LNCAP (cell line): ENCODE results near the gene TARP.

Source experiments
- CTCF ChIP-seq: fragments of 450-650 bp; IDR thresholded peaks from 2 replicates; pipeline ENCODE4 v1.5.1; 2017; ENCODE audit warnings: mild to moderate bottlenecking

TARP gene

DNA sequence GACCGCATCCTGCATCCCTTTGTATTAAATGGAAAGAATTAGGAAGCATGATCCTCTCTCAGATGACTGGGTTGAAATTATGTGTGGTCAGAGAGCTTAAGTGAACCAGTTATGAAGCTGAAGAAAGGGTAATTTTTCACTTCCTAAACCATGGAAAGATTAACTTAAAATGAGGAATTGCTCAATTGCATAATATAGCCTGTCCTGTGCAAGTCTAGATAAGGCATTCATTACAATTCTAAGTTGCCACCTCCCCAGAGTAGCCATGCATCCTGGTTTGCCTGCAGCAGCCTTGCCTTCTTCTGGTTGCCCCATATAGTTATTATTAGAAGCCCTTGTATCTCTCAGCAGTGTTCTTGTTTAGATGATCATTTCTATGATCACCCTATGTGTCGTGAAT, 50.1 kb downstream of the TARP start:
- TF ChIP-seq CTCF: no peak

DNA sequence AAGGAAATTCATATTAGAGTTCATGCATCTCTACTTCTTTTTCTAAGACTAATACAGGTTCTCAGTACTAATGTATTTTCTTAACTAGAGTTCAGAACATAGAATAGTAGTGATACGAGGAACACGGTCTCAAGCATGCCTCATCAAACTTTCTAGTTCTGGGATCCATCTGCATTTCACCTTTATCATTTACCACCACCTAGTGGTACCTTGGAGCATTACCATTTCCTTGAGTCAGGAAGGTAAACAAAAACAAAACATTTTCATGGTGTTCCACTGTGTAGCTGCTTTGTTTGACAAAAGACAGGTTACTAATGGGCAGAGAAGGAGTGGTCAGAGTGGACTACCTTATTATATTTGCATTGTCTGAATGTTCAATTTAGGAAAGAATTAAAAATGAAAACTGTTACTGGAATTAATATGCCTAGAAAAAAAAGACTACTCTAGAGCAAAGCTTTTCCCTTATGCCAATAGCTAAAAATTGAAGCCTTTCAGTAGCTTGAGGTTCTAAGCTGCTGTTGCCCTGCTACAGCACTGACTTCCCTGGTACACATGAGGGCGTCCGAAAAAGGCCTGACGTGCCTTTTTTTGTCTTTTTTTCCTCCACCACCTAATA, 50.8 kb downstream of the TARP start:
- peak; percentile 85 for TF ChIP-seq CTCF

GRCh38 chr7:38220452-38220851, 53.0 kb downstream of the TARP start:
- no peak for TF ChIP-seq CTCF

- TF ChIP-seq CTCF: no peak
These were observed 55.8 kb downstream of the TARP start for GRCh38 chr7:38217672-38218071.

- TF ChIP-seq CTCF: peak; percentile 96
These were observed 57.4 kb downstream of the TARP start for GRCh38 chr7:38215735-38216670.

DNA sequence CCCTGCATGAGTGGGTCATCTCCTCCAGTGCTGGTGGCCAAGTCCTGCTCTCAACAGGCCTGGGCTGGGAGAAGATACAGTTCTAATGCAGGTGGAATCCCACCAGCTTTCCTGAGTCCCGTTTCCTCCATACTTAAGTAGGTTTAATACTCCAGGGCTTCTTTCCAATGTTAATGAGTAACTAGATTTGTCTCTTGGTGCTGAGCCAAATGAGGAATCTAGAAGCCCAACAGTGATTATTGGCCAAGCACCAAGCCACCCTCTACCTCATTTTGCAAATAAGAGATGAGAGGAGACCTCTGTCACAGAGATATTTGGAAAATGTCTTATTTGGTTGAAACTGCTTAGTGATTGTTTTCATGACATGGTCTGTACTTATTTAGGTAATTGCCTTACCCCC, 58.3 kb downstream of the TARP start:
- no peak for TF ChIP-seq CTCF

- TF ChIP-seq CTCF: no peak
These were observed 61.5 kb downstream of the TARP start for GRCh38 chr7:38211940-38212339.
